ENCODE measurements around the gene FBXL16.

GRCh38 chr16:659618-660017, 46.0 kb downstream of the FBXL16 start:
- TF ChIP-seq CTCF (IDR thresholded peaks at IDR 0.05; ENCODE audit: low read depth, low read length, poor library complexity, severe bottlenecking) (no peak), EZH2phosphoT487 (IDR thresholded peaks at IDR 0.05; ENCODE audit: borderline replicate concordance, low read length) (no peak)
